Measurements from ENCODE around the gene FGF5. TPM values are rescaled to one million over a fixed set of nuclear protein-coding genes. Genes with fewer than 3 reads are reported as not detected.

The FGF5 gene
- total RNA-seq, 1 experiment from 2014 or later: 2.6 TPM

DNA sequence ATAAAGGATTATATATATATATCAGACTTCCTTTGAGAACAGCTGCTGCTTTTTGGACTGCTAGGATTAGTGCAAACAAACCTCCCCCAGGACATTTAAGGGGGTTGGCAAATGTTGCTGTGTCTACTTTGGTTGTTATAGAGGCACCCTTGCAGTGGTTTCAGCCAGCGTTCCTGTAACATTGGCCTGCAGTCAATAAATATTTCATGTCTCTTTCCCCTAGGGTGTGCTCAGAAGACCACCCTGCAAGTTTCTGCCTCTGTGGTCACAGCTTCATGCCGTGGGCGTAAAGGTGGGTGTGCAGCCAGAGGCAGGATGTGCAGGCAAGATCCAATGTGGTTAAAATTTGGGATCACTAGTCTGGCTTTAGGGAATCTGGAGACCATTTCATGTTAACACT, 28.9 kb downstream of the FGF5 start:
- Histone ChIP-seq H3K79me2 (ENCODE audit: low read length) (no peaks in the 10 kb centered on the region), H3K27ac (ENCODE audit: low read length) (no peak overlapping the region), H3K4me1 (ENCODE audit: insufficient read depth, low read length) (no peaks in the 10 kb centered on the region), H3K9me3 (ENCODE audit: low read length) (no peaks in the 10 kb centered on the region), H4K20me1 (ENCODE audit: low read length) (no peaks in the 10 kb centered on the region), H3K9me2 (replicated peaks; ENCODE audit: low read length) (no peaks in the 10 kb centered on the region), H3K36me3 (ENCODE audit: low read depth, low read length) (no peaks in the 10 kb centered on the region), H3K4me2 (ENCODE audit: low read length) (no peak overlapping the region), H3K27me3 (ENCODE audit: low read length) (no peaks in the 10 kb centered on the region), H2AFZ (ENCODE audit: low read length) (no peak overlapping the region), H3F3A (ENCODE audit: low read length, unreplicated experiment) (no peaks in the 10 kb centered on the region), H3K9ac (ENCODE audit: low read length) (no peak overlapping the region), H3K4me3 (ENCODE audit: low read length) (no peak overlapping the region)
- BruUV-seq (replicated peaks): no TSS peak
- ATAC-seq: no peak
- CTCF ChIA-PET: no interaction called here
- no peak for DNase-seq
- intact Hi-C loops (cut with micrococcal nuclease): no loop called here
- TF ChIP-seq, protein P1, sequence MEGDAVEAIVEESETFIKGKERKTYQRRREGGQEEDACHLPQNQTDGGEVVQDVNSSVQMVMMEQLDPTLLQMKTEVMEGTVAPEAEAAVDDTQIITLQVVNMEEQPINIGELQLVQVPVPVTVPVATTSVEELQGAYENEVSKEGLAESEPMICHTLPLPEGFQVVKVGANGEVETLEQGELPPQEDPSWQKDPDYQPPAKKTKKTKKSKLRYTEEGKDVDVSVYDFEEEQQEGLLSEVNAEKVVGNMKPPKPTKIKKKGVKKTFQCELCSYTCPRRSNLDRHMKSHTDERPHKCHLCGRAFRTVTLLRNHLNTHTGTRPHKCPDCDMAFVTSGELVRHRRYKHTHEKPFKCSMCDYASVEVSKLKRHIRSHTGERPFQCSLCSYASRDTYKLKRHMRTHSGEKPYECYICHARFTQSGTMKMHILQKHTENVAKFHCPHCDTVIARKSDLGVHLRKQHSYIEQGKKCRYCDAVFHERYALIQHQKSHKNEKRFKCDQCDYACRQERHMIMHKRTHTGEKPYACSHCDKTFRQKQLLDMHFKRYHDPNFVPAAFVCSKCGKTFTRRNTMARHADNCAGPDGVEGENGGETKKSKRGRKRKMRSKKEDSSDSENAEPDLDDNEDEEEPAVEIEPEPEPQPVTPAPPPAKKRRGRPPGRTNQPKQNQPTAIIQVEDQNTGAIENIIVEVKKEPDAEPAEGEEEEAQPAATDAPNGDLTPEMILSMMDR (conservative IDR thresholded peaks at IDR 0.05; ENCODE audit: low read depth, low read length): no peak
- TF ChIP-seq EZH2phosphoT487 (IDR thresholded peaks at IDR 0.05; ENCODE audit: borderline replicate concordance, low read length): no peak
- no peak for TF ChIP-seq EZH2 (IDR thresholded peaks at IDR 0.05; ENCODE audit: low read length, unreplicated experiment)
- POLR2A ChIA-PET (ENCODE audit: unreplicated experiment): no interaction called here

DNA sequence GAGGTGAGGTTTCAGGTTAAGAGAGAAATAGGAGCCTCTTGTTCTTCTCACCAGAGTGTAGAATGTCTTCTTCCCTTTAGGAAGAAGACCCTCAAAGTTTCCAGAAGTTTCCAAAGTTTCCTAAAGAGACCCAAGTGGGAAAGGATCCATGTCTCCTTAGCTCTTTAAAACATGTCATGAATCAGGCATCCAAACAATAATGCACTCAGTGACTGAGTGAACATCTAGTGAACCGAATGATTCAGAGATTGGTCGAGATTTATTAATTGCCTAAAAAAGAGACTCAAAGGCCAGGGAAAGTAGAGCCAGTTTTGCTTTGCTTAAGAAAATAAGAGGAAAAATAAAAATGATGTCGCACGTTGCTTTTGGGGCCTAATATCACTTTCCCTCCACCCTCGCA, 29.4 kb downstream of the FGF5 start:
- Histone ChIP-seq H3K4me3 (ENCODE audit: low read length) (no peak overlapping the region), H3K4me1 (ENCODE audit: insufficient read depth, low read length) (no peaks in the 10 kb centered on the region), H3K9me3 (ENCODE audit: low read length) (no peaks in the 10 kb centered on the region), H3K36me3 (ENCODE audit: low read depth, low read length) (no peaks in the 10 kb centered on the region), H3F3A (ENCODE audit: low read length, unreplicated experiment) (no peaks in the 10 kb centered on the region), H3K79me2 (ENCODE audit: low read length) (no peaks in the 10 kb centered on the region), H3K27me3 (ENCODE audit: low read length) (no peaks in the 10 kb centered on the region), H3K9ac (ENCODE audit: low read length) (no peak overlapping the region), H3K27ac (ENCODE audit: low read length) (no peak overlapping the region), H3K4me2 (ENCODE audit: low read length) (no peak overlapping the region), H4K20me1 (ENCODE audit: low read length) (no peaks in the 10 kb centered on the region), H3K9me2 (replicated peaks; ENCODE audit: low read length) (no peaks in the 10 kb centered on the region), H2AFZ (ENCODE audit: low read length) (no peak overlapping the region)
- ChIA-PET CTCF (no interaction called here), POLR2A (ENCODE audit: unreplicated experiment) (no interaction called here)
- no TSS peak for BruUV-seq (replicated peaks)
- ATAC-seq: no peak
- DNase-seq: no peak
- TF ChIP-seq EZH2phosphoT487 (IDR thresholded peaks at IDR 0.05; ENCODE audit: borderline replicate concordance, low read length) (no peak), EZH2 (IDR thresholded peaks at IDR 0.05; ENCODE audit: low read length, unreplicated experiment) (no peak)
- TF ChIP-seq, protein P1 (conservative IDR thresholded peaks at IDR 0.05; ENCODE audit: low read depth, low read length): no peak
- intact Hi-C loops (cut with micrococcal nuclease): no loop called here

DNA sequence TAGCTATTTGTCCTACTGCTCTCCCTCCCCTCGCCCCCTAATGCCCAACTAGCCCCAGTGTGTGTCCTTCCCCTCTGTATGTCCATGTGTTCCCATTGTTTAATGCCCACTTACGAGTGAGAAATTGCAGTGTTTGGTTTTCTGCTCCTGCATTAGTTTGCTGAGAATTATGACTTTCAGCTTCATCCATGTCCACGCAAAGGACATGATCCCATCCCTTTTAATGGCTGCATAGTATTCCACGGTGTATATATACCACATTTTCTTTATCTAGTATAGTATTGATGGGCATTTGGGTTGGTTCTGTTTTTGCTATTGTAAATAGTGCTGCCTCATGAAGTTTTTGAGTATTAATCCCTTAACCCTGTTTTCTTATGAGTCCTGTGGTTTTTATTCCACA, 35.4 kb downstream of the FGF5 start:
- H3K9ac ChIP-seq (ENCODE audit: low read length): no peak overlapping the region
- no peak overlapping the region for H3K4me2 ChIP-seq (ENCODE audit: low read length)
- TF ChIP-seq, protein P1 (conservative IDR thresholded peaks at IDR 0.05; ENCODE audit: low read depth, low read length): no peak
- TF ChIP-seq EZH2 (IDR thresholded peaks at IDR 0.05; ENCODE audit: low read length, unreplicated experiment) (no peak), EZH2phosphoT487 (IDR thresholded peaks at IDR 0.05; ENCODE audit: borderline replicate concordance, low read length) (no peak)
- ChIA-PET CTCF (no interaction called here), POLR2A (ENCODE audit: unreplicated experiment) (no interaction called here)
- H4K20me1 ChIP-seq (ENCODE audit: low read length): no peaks in the 10 kb centered on the region
- ATAC-seq (no peak), DNase-seq (no peak)
- no peaks in the 10 kb centered on the region for H3K9me3 ChIP-seq (ENCODE audit: low read length)
- H3K79me2 ChIP-seq (ENCODE audit: low read length): no peaks in the 10 kb centered on the region
- no peaks in the 10 kb centered on the region for H3K9me2 ChIP-seq (replicated peaks; ENCODE audit: low read length)
- H3K27me3 ChIP-seq (ENCODE audit: low read length): no peaks in the 10 kb centered on the region
- no peak overlapping the region for H2AFZ ChIP-seq (ENCODE audit: low read length)
- no peaks in the 10 kb centered on the region for H3K36me3 ChIP-seq (ENCODE audit: low read depth, low read length)
- H3K27ac ChIP-seq (ENCODE audit: low read length): no peak overlapping the region
- intact Hi-C loops (cut with micrococcal nuclease): no loop called here
- peaks cover 24% of the 10 kb centered on the region for H3K4me1 ChIP-seq (ENCODE audit: insufficient read depth, low read length)
- H3F3A ChIP-seq (ENCODE audit: low read length, unreplicated experiment): no peaks in the 10 kb centered on the region
- no peak overlapping the region for H3K4me3 ChIP-seq (ENCODE audit: low read length)
- BruUV-seq (replicated peaks): no TSS peak
